Ovary (tissue), 3 donors: ENCODE results near the gene ETV6.

Source experiments
- CTCF ChIP-seq, 3 donors: fragments of 450-650 bp in 2 of 3; fragments of 200-600 bp in 1 of 3; IDR thresholded peaks; one replicate each; pipeline versions ENCODE4 v1.5.1 to v1.8.0; 2016 to 2022; ENCODE audit warnings: antibody characterized with exemption in 3 of 3, mild to moderate bottlenecking in 1 of 3
- EP300 ChIP-seq: sonication (generic); formaldehyde crosslinking; IDR thresholded peaks from one replicate; pipeline ENCODE4 v1.6.1; 2017; ENCODE audit warnings: antibody characterized with exemption
- donor health status: DM: no; HTN: no; CAD: no.

DNA sequence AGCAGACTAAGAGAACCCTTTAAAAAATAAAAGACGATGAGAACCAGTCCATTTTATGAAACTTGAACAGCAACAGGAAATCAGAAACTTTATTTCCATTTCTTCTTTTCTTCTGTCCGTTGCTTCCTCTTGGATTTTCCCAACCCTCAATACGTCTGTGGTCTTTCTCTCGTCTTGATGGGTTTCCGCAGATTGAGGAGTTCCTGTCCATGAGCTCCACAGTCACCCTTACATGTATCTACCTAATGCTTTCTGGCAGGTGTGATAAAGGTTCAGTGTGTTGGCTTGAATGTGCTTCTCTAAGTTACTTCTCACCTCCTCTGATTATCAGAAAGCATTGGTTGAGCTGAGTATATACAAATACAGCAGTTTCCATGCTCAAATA, 110.0 kb downstream of the ETV6 start:
- TF ChIP-seq CTCF (IDR thresholded peaks at IDR 0.05) (no peak), EP300 (no peak)
